ENCODE data around the gene MSTO1.
"Not testable (repeated sequence)": the region's sequence is repeated elsewhere in the genome, so short reads cannot be mapped to it uniquely, and the experiment has no call there.

MSTO1 gene

DNA sequence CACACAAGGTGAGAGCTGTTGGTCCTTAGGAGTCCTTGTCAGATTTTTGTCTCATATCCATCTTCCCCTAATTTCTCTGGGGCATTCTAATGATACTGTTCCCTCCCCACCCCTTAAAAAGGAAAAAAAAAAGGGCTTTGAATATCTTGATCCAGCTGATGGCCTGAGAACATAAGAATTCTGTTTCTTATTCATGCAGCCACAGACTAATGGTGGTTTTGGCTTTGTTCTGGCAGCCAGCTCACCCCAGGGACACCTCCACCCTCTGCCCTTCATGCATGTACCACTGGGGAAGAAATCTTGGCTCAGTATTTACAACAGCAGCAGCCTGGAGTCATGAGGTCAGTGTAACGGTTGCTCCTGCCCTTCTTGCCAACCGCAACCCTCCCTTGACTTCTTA is 3.2 kb downstream of the MSTO1 start:
- not testable (repeated sequence) for DNase-seq (ENCODE audit: low spot score)

DNA sequence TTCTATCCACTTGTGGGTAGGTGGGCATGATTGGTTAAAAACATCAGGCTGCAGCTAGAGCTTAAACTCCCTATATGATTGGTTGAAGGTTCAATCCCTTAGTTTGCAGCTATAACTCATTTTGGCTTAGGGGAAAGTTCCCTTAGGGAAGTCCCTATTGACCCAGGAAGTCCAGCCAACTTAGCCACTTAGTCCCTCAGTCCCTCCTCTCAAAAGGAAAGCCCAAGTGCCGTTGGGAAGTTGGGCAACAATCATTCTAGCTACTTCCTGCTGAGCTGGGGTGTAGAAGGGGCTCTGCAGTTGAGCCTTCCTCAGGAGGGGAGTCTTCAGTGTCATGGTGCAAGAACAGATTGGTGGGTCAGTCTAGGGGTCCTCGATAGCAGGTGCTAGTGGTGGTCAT is 12.2 kb downstream of the MSTO1 start:
- no peak for DNase-seq (ENCODE audit: low spot score)

DNA sequence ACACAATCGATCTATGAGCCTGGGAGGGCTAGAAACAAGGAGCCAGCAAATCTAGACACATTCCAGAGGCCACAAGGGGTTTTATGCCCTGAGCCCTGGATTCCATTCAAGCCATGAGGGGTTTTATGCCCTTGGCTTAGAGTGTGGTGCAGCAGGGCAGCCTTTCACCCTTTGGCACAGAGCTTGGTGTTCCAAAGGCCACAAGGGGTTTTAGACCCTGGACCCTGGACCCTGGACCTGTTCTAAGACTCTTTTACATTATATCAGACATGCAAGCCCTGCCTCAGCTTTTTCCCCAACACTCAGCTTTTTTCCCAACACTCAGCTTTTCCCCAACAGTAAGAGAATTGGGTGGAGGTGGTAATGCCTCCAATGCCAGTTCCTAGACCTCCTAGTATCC is 13.3 kb downstream of the MSTO1 start:
- no peak for DNase-seq (ENCODE audit: low spot score)

DNA sequence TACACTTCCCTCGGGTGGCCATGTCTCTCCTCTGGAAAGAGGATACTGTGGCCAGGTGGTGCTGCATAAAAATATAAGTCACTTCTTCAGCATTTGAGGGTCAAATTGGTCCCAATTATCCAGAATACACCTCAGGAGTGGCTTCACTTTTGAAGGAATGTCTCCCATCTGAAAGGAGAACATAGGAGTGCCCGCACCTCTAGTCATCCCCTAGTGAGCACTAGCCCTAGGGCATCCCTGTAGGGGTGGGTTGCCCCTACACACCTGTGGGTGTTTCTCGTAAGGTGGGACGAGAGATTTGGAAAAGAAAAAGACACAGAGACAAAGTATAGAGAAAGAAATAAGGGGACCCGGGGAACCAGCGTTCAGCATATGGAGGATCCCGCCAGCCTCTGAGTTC is 16.4 kb downstream of the MSTO1 start:
- DNase-seq (ENCODE audit: low spot score): not testable (repeated sequence)

DNA sequence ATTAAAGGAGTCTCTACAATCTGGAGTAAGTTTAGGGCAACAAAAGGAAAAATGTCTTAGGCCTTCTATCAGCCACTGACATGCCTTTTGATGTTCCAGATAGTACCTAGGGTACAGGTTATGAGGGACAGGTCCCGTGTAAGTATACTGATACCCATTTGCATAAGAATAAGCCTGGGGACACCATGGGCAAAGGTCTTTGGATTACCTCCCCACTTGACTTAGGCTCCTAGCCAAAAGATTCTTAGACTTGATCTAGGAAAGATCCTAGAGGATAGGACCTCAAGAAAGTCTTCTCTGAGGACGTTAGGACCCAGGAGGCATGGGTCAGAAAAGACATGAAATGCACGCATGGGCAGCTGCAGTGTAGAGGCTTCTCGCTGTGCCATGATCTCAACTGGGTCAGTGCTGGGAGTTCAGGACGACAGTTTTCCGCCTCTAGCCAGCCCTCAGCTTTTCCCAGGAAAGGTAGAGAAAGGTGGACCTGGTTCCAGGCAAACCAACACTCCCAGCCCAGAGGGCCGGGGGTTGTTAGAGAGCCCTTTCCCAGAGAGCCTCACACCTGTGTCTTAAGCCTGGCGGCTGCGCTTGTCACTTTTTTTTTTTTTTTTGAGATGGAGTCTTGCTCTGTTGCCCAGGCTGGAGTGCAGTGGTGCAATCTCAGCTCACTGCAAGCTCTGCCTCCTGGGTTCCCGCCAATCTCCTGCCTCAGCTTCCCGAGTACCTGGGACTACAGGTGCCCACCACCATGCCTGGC is 26.6 kb downstream of the MSTO1 start:
- no peak for DNase-seq (ENCODE audit: low spot score)

DNA sequence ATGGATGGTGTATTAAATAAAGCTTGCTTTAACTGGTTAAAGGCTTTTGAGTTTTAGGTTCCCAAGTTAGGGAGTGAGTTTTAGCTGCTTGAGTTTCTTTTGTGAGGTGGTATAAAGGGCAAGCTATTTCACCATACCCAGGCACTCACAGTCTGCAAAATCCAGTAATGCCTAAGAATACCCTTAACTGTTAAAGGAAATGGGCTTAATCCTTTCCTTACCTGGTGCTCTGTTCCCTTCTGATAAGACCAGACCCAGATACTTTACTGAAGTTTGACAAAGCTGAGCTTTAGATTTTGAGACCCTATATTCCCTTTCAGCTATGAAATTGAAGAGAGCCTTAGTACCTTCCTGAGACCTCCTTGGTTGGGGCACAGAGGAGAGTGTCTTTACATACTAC is 30.3 kb downstream of the MSTO1 start:
- DNase-seq (ENCODE audit: low spot score): no peak

DNA sequence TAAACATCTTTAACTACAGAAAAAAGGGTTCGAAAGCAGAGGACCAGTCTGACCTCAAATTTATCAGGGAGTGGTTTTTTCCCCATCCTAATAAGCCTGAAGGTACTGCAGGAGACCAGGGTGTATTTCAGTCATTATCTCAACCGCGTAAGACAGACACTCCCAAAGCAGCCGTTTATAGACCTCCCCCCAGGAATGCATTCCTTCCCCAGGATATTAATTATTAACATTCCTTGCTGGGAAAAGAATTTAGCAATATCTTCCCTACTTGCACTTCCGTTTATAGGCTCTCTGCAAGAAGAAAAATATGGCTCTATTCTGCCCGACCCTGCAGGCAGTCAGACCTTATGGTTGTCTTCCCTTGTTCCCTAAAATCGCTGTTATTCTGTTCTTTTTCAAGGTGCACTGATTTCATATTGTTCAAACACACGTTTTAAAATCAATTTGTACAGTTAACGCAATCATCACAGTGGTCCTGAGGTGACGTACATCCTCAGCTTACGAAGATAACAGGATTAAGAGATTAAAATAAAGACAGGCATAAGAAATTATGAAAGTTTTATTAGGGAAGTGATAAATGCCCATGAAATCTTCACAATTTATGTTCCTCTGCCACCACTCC is 32.7 kb downstream of the MSTO1 start:
- DNase-seq (ENCODE audit: low spot score): not testable (repeated sequence)

DNA sequence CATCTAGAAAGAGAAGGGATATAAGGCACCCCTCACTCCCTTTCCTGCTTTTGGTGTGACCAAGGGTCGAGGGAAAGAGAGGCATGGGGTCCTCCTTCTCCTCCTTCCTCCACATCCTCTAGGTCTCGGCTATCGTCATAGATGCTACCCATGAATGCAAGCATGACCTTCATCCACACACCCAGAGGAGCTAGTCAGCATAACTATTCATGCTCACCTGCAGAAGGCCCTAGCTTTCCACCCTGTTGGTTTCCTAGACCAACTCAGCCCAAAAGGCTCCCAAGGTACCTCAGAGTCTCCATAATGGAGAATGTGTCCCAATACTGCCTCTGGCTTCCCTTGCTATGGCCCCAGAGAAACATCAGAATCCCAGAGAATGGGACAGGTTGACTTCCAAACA is 33.2 kb downstream of the MSTO1 start:
- no peak for DNase-seq (ENCODE audit: low spot score)

DNA sequence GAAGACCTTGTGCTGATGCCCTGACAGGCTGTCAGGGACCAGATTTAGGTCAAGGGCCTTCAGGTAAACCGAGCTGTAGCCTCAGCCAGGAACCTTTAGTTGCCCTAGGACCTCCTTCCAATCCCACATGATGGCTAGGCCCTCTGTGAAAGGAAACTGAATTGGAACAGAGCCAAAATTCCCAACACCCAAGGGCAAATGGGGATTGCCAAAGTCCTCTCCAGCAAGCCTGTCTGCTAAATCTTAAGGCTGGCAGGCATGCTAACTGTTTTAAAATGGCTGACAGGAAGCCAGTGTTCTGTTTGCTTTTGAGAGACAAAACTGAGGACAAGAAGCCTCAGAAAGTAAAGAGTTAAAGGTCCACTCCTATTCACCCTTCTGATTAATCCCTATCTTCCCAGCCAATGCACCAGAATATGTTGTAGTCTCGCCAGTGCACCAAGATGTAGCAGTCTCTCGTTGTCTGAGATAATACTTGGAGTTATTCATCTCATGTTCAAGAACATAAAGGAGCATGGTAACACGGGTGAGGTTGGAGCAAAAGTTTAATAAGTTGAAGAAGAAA is 35.1 kb downstream of the MSTO1 start:
- no peak for DNase-seq (ENCODE audit: low spot score)

DNA sequence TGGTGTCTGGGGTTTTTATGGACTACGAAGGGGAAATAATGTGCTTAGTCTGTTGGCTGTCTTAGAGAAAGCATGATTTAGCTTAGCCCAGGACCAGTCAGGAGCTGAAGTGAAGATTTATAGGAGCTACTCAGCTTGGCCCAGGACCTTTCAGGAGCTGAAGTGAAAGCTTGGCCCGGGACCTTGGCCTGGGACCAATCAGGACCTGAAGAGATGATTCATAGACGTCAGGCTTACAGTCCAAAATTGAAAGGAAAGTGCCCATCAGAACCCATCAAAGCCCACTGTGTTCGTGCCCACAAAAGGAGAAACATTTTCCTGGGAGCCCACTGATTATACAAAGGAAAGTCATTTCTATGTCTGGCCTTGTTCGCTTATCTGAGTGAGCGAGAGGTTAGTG is 35.6 kb downstream of the MSTO1 start:
- no peak for DNase-seq (ENCODE audit: low spot score)

DNA sequence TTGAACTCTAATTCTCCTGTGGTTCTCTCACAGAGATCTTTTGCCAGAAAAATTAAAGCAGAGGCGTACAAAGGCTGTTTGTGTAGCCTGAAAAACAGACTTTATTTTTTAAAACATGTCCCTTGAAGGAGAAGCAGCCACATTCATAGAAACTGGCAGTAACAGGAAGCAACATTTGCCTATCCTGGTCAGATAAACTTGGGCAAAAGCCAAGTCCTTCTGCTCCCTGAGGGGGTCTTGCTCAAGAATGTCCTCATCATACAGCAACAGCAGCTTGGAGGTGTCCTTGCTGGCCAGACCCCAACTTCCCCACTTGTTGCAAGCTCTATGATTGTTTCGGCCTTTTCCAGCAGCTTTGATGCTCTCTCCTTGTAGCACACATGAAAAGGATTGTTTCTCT is 36.3 kb downstream of the MSTO1 start:
- no peak for DNase-seq (ENCODE audit: low spot score)

DNA sequence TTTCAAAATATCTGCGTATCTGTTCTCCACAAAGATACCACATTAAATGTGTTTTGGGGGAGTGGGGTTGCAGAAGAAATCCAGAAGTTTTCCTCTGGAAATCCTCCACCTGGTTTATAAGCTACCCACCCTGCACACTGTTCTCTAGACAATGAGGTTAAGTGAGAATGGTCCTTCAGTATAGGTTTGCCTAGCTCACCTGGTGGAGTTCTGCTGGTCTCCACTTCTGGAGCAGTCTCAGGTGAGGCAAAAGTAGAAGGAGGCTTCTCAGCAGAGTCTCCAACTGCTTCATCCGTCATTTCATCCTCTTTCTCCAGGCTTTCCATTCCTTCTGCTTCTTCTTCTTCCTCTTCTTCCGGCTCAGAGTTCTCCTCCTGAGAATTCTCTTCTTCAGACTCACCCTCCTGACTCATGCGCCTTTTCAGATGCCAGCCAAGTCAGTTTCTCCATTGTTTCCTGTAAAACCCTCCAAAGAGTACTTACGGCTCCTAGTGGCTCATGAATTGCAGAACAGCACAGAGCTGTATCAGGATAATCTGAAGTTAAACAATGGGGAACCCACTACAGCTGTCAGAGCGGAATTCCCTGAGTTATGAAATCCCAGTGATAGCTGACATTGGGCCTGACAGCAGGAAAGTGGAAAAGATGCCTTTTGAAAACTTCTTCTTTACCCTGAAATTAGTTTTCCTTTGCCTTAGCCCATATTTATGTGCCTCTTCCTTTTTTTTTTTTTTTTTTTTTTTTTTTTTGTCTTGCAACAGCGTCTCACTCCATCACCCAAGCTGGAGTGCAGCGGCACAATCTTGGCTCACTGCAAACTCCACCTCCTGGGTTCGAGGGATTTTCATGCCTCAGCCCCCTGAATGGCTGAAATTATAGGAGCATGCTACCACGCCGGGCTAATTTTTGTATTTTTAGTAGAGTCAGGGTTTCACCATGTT is 38.5 kb downstream of the MSTO1 start:
- DNase-seq (ENCODE audit: low spot score): peak; percentile 70

DNA sequence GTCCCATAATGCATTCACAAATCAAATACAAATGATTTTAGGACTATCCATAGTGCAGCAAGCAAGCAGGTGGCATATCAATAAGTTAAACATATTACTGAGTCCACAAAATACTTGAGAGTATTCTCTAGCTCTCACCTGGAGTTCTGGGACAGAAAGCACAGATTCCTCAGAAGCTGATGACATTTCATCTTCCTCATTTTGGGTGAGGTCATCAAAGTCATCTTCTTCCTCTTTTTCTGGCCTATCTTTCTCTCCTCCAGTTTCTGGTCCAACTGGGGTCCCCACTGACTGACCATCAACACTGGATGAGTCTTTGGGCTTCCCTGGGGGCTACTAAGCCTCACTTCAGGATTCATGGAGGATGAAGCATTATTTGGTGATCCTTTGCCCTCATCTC is 39.7 kb downstream of the MSTO1 start:
- no peak for DNase-seq (ENCODE audit: low spot score)

DNA sequence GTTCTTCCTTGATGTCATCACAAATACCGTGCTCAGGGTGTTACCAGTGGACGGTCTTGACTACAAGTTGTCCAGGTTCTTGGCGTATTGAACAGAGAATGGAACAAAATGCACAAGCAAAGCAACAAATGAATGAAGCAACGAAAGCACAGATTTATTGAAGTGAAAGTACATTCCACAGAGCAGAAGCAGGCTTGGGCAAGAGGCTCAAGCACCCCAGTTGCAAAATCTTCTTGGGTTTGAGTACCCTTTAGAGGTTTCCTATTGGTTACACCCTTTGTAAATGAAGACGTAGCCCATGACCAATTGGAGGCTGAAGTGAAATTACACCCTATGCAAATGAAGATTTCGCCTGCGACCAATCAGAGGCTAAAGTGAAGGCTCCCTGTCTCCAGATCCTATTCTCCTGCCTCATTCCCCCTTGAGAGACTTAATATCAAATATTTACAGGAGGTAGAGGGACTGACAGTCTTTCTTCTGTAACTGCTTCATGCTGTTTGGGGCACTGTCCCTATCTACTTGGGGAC is 40.3 kb downstream of the MSTO1 start:
- no peak for DNase-seq (ENCODE audit: low spot score)

DNA sequence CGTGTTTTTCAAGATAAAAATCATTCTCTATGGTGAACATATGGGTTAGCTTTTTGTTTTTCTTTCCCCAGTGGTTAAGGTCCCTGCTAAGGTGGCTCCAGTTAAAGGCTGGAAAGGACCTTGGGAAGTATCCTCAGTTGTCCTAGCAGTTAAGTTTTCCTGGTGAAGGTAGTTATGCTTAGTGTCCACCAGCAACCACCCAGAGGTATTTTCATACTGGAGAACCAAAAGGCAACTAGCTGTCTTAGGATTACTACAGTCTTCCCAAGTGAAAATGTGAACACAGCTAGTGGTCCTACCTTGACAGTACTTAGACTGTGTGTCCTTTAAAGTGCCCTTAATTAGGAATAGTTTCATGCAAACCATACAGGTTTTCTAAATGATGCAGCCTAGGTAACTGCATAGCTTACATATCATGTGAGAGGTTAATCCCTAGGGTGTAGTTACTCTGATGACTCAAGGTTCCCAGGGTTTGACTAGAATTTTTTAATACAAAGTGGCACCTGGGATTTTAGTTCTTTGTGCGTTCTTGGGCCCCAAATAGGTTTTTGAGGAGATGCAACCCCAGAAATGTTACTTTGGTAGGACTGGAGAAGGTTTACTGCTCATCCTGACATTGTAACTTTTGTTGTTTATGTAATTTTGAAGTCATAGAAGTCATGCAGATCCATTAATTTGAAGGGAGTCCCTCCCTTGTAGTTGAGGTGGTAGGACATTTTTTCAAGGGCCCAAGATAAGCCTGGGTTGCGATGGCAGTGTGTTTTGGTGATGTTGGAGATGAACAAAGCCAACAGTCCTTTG is 42.0 kb downstream of the MSTO1 start:
- no peak for DNase-seq (ENCODE audit: low spot score)

DNA sequence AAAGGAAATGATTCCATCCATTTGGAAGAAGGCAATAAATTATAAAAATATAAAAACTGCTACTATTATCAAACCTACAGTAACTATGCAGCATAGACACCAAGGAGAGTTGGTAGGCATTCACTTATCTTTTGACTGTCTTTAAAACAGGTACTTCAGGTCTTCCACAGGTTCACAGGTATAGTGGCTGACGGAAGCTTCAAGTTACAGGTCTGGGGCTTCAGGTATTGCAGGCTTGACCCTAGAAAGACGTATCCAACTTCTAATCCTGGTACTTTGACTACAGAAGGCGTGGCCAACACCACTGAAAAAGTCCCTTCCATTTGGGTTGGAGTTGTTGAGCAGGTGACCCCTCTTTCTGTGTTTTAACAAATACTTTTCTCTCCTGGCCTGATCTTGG is 42.9 kb downstream of the MSTO1 start:
- DNase-seq (ENCODE audit: low spot score): no peak

DNA sequence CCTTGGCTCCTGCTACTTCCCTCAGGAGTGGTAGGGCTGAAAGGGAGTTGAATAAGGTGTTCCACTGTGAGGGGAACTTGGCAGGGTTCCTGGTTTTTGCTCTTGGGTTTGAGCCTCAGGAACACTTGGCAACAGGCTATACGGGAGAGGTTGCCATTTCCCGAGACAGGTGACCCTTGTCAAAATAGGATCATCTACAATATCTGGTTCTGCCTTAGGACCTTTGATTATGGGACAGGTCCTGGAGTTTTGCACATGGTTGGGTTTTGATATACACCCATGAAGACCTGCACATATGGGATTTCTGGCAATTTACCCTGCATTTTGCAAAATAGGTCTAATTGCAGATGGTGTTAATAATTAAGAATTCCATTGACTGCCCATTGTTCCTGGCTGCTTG is 47.4 kb downstream of the MSTO1 start:
- DNase-seq (ENCODE audit: low spot score): no peak

DNA sequence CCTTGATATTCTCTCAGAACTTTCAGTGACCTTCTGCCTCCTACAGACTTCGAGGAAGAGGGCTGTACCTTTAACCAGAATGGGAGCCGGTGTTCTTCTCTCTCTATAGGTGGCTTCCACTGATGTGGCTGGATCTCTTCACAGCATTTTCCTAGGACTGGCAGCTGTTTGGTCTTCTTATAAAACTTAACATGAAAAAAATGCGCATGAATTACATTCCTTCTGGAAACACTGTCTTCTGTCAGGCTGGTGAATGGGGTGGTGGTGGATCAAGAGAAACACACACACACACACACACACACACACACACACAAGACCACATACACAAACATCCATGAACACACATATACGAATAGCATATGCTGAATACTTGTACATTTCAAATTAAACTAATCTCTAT is 51.2 kb downstream of the MSTO1 start:
- DNase-seq (ENCODE audit: low spot score): not testable (repeated sequence)

Measured in HuH-7.5 (cell line).